GM12878 (cell line): ENCODE results near the gene NUAK2.

ENCODE experiments used
- EP300 ChIP-seq, 2 experiments: fragments of 150-350 bp in 1 of 2; IDR thresholded peaks; 2 replicates each; pipeline ENCODE4 v1.6.1; 2011 to 2012; ENCODE audit warnings: low read depth in 2 of 2, low read length in 2 of 2, borderline replicate concordance in 1 of 2, improper control_type of control experiment in 1 of 2, inconsistent platforms in 1 of 2; ENCODE audit not compliant: control insufficient read depth in 1 of 2
- TF ChIP-seq, protein P1 (sequence below): fragments of 450-650 bp; IDR thresholded peaks from 2 replicates; pipeline ENCODE4 v1.6.1; 2017; ENCODE audit warnings: mild to moderate bottlenecking, moderate library complexity

DNA sequence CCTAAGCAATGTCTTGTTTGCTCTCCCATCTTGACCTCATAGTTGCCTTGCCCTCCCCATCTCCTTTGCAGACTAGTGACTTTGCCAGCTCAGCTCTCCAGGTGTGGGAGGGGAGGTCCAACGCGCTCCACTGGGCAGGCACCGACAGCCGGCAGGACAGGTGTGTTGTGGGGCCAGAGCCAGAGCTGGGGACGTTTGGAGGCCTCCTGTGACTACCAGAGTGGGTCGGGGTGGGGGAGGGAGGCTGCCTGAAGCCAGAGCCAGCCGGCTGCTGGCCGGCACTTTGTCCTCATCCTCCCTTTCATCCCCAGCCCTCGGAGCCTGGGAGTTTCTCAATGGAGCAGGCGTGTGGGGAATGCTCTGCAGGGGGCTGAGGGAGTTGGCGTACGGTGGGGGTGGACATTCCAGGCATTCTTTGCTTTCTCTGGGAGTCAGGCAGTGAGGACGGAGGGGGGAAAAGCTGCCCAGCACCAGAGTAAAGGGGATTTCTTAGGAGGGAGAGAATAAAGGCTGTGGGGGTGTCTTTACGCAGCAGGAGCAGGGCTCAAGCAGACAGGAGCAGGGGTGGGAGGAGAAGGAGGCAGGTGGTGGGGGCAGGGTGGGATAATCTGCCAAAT, 20.2 kb downstream of the NUAK2 start:
- TF ChIP-seq EP300 (IDR thresholded peaks at IDR 0.05; ENCODE audit: borderline replicate concordance in 1 of 2, control insufficient read depth in 1 of 2, low read depth in 2 of 2, low read length in 2 of 2), result no peak
- TF ChIP-seq, protein P1, sequence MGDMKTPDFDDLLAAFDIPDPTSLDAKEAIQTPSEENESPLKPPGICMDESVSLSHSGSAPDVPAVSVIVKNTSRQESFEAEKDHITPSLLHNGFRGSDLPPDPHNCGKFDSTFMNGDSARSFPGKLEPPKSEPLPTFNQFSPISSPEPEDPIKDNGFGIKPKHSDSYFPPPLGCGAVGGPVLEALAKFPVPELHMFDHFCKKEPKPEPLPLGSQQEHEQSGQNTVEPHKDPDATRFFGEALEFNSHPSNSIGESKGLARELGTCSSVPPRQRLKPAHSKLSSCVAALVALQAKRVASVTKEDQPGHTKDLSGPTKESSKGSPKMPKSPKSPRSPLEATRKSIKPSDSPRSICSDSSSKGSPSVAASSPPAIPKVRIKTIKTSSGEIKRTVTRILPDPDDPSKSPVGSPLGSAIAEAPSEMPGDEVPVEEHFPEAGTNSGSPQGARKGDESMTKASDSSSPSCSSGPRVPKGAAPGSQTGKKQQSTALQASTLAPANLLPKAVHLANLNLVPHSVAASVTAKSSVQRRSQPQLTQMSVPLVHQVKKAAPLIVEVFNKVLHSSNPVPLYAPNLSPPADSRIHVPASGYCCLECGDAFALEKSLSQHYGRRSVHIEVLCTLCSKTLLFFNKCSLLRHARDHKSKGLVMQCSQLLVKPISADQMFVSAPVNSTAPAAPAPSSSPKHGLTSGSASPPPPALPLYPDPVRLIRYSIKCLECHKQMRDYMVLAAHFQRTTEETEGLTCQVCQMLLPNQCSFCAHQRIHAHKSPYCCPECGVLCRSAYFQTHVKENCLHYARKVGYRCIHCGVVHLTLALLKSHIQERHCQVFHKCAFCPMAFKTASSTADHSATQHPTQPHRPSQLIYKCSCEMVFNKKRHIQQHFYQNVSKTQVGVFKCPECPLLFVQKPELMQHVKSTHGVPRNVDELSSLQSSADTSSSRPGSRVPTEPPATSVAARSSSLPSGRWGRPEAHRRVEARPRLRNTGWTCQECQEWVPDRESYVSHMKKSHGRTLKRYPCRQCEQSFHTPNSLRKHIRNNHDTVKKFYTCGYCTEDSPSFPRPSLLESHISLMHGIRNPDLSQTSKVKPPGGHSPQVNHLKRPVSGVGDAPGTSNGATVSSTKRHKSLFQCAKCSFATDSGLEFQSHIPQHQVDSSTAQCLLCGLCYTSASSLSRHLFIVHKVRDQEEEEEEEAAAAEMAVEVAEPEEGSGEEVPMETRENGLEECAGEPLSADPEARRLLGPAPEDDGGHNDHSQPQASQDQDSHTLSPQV, result no peak
